CD14-positive monocyte (primary cell): ENCODE measurements around the gene H2AZ2. TPM values are rescaled to one million over a fixed set of nuclear protein-coding genes. Genes with fewer than 3 reads are reported as not detected.

Experiments used
- DNase-seq, 3 donors: peaks; one replicate each; pipeline ENCODE4 v3.0.0-alpha.2; 2011 to 2022
- H2AFZ ChIP-seq: 2 replicates; pipeline ENCODE4 v1.6.0; 2012; ENCODE audit warnings: mild to moderate bottlenecking, low read depth, low read length, inconsistent platforms; ENCODE audit not compliant: insufficient read depth, poor library complexity, severe bottlenecking
- H3K27ac ChIP-seq, 2 donors: 1 replicate in 1 of 2; 2 replicates in 1 of 2; pipeline ENCODE4 v1.5.1; 2012 to 2013; ENCODE audit warnings: low read length in 2 of 2, control low read depth in 1 of 2, inconsistent platforms in 1 of 2, low read depth in 1 of 2, mild to moderate bottlenecking in 1 of 2
- H3K27me3 ChIP-seq, 2 donors: one replicate each; pipeline versions ENCODE4 v1.6.0 to v1.6.1; 2011 to 2013; ENCODE audit warnings: low read length in 2 of 2; ENCODE audit not compliant: control insufficient read depth in 2 of 2, insufficient read depth in 2 of 2
- H3K36me3 ChIP-seq, 2 donors: replicated peaks in 1 of 2; 1 replicate in 1 of 2; 2 replicates in 1 of 2; pipeline versions ENCODE4 v1.5.1 to v1.6.1; 2012 to 2013; ENCODE audit warnings: low read length in 2 of 2, control low read depth in 1 of 2, inconsistent platforms in 1 of 2, mild to moderate bottlenecking in 1 of 2; ENCODE audit not compliant: insufficient read depth in 2 of 2, control insufficient read depth in 1 of 2
- H3K4me1 ChIP-seq, 2 donors: 1 replicate in 1 of 2; 2 replicates in 1 of 2; pipeline versions ENCODE4 v1.5.1 to v1.6.1; 2012 to 2013; ENCODE audit warnings: low read length in 2 of 2, control low read depth in 1 of 2, inconsistent platforms in 1 of 2, mild to moderate bottlenecking in 1 of 2, moderate library complexity in 1 of 2; ENCODE audit not compliant: insufficient read depth in 2 of 2, control insufficient read depth in 1 of 2
- H3K4me2 ChIP-seq: replicated peaks from 2 replicates; pipeline ENCODE3; 2012; ENCODE audit warnings: low read length, moderate library complexity, mild to moderate bottlenecking; ENCODE audit not compliant: poor library complexity, severe bottlenecking; ENCODE audit errors: extremely low read depth
- H3K4me3 ChIP-seq, 3 experiments: fragments of 200-600 bp in 1 of 3; sonication (generic) in 1 of 3; replicated peaks in 1 of 3; 1 replicate in 2 of 3; 2 replicates in 1 of 3; pipeline ENCODE4 v1.5.1; 2011 to 2013; ENCODE audit warnings: low read length in 3 of 3, mild to moderate bottlenecking in 3 of 3, control low read depth in 2 of 3, low read depth in 2 of 3, inconsistent platforms in 1 of 3, moderate library complexity in 1 of 3
- H3K79me2 ChIP-seq: 2 replicates; pipeline ENCODE4 v1.6.0; 2012; ENCODE audit warnings: mild to moderate bottlenecking, control low read depth, inconsistent platforms, low read length, moderate library complexity; ENCODE audit not compliant: insufficient read depth
- H3K9ac ChIP-seq: 2 replicates; pipeline ENCODE4 v1.6.0; 2017; ENCODE audit warnings: low read length, mild to moderate bottlenecking; ENCODE audit not compliant: insufficient read depth, poor library complexity, severe bottlenecking
- H3K9me3 ChIP-seq, 2 donors: replicated peaks in 1 of 2; 1 replicate in 1 of 2; 2 replicates in 1 of 2; pipeline versions ENCODE4 v1.5.1 to v1.6.1; 2012 to 2013; ENCODE audit warnings: low read length in 2 of 2, control low read depth in 1 of 2; ENCODE audit not compliant: control insufficient read depth in 1 of 2, insufficient read depth in 1 of 2
- H4K20me1 ChIP-seq: 2 replicates; pipeline ENCODE4 v1.6.0; 2012; ENCODE audit warnings: mild to moderate bottlenecking, low read length, control low read depth, moderate library complexity; ENCODE audit not compliant: insufficient read depth
- H3K27ac Mint-ChIP-seq, 7 donors: one replicate each; pipeline ENCODE4 v1.8.0; 2020; ENCODE audit warnings: mild to moderate bottlenecking in 7 of 7, mixed read lengths in 7 of 7, moderate library complexity in 6 of 7, inconsistent platforms in 2 of 7
- H3K27me3 Mint-ChIP-seq, 3 donors: one replicate each; pipeline ENCODE4 v1.8.0; 2021 to 2022; ENCODE audit warnings: low read depth in 3 of 3, mild to moderate bottlenecking in 3 of 3, mixed read lengths in 3 of 3, moderate library complexity in 3 of 3, inconsistent platforms in 1 of 3
- H3K36me3 Mint-ChIP-seq, 2 donors: one replicate each; pipeline ENCODE4 v1.8.0; 2020; ENCODE audit warnings: mixed read lengths in 2 of 2, inconsistent platforms in 1 of 2, mild to moderate bottlenecking in 1 of 2
- H3K4me1 Mint-ChIP-seq: one replicate; pipeline ENCODE4 v1.8.0; 2020; ENCODE audit warnings: mild to moderate bottlenecking, mixed read lengths
- H3K4me3 Mint-ChIP-seq, 2 donors: one replicate each; pipeline ENCODE4 v1.8.0; 2020; ENCODE audit warnings: mild to moderate bottlenecking in 2 of 2, mixed read lengths in 2 of 2, moderate library complexity in 1 of 2
- H3K9me3 Mint-ChIP-seq, 7 donors: one replicate each; pipeline ENCODE4 v1.8.0; 2020 to 2022; ENCODE audit warnings: mixed read lengths in 7 of 7, mild to moderate bottlenecking in 6 of 7, moderate library complexity in 6 of 7, inconsistent platforms in 2 of 7
- WGBS: methylation state at CpG from one replicate; pipeline ENCODE4 v1.1.5; 2013; ENCODE audit warnings: missing lambda C conversion rate; ENCODE audit not compliant: insufficient coverage; 5-methylcytosine and 5-hydroxymethylcytosine counted together
- intact Hi-C, 2 donors: fragments of 100-400 bp; cut with micrococcal nuclease; formaldehyde crosslinking; loops; one replicate each; pipeline versions ENCODE4 v1.15.0 to v1.15.1; 2023
- polyA plus RNA-seq, 3 donors: library from polyadenylated mRNA; depleted of rRNA in 1 of 3; unstranded in 2 of 3; stranded (reverse) in 1 of 3; fragments of 300-500 nt in 2 of 3; fragments of >200 nt in 1 of 3; fragmentation: Illumina TruSeq in 2 of 3; gene quantifications; 1 replicate in 2 of 3; 2 replicates in 1 of 3; pipeline ENCODE4 v1.2.3, GENCODE V29; 2012 to 2021
- TF ChIP-seq, protein P1 (sequence below): fragments of 200-600 bp; IDR thresholded peaks from one replicate; pipeline ENCODE4 v1.8.0; 2022; ENCODE audit warnings: antibody characterized with exemption, mild to moderate bottlenecking

The H2AZ2 gene
- polyA plus RNA-seq, 3 donors: 128 to 186 (median 181) TPM

DNA sequence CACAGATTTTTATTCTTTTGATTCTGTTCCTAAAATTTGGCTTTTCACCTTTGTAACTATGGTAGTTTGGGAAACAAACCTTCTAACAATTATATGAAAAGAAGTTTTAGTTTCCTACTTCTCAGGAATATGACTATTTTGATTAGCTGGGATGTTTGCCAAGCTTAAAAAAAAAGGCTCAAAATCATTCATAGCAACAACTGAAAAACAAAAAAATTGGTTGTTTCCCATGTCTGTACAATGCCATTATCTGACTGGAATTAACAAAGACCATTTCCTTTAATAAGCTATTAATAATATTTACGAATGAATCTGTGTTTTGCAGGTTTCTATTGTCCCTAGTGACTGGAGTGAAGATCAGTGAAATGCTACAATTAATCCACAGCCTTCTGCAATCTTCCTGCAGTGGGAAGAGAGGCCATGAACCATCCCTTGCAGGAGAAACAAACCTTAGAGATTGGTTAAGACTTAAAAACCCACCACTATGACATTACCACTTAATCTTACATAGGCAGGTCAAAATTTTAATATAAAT, 33.2 kb upstream of the H2AZ2 start:
- no peak for DNase-seq
- H3K36me3 Mint-ChIP-seq: peaks cover 17 to 29% of the 10 kb centered on the region in 2 donors
- peaks cover 0 to 3% (median 0%) of the 10 kb centered on the region in 7 donors for H3K9me3 Mint-ChIP-seq
- peak overlapping the region; percentile 17 to 91 for H3K4me3 Mint-ChIP-seq
- Histone ChIP-seq H3K4me2 (peak overlapping the region; percentile 78), H4K20me1 (peaks cover 53% of the 10 kb centered on the region), H3K36me3 (peaks cover 3 to 10% of the 10 kb centered on the region in 2 donors), H3K4me1 (peaks cover 44 to 58% of the 10 kb centered on the region in 2 donors), H3K9me3 (no peaks in the 10 kb centered on the region), H3K27me3 (no peaks in the 10 kb centered on the region), H3K9ac (no peak overlapping the region), H3K79me2 (peaks cover 67% of the 10 kb centered on the region), H3K27ac (peak overlapping the region in 1 of 2 donors; percentile 76), H2AFZ (no peak overlapping the region), H3K4me3 (peak overlapping the region in 2 of 3 experiments; percentile 17 to 78)
- peak overlapping the region; percentile 48 to 82 (median 74) for H3K27ac Mint-ChIP-seq
- peaks cover 0 to 10% (median 0%) of the 10 kb centered on the region in 3 donors for H3K27me3 Mint-ChIP-seq
- peaks cover 55% of the 10 kb centered on the region for H3K4me1 Mint-ChIP-seq
- no CpG with 5 or more reads among the region's 1 CpG for whole genome bisulfite sequencing
- TF ChIP-seq, protein P1, sequence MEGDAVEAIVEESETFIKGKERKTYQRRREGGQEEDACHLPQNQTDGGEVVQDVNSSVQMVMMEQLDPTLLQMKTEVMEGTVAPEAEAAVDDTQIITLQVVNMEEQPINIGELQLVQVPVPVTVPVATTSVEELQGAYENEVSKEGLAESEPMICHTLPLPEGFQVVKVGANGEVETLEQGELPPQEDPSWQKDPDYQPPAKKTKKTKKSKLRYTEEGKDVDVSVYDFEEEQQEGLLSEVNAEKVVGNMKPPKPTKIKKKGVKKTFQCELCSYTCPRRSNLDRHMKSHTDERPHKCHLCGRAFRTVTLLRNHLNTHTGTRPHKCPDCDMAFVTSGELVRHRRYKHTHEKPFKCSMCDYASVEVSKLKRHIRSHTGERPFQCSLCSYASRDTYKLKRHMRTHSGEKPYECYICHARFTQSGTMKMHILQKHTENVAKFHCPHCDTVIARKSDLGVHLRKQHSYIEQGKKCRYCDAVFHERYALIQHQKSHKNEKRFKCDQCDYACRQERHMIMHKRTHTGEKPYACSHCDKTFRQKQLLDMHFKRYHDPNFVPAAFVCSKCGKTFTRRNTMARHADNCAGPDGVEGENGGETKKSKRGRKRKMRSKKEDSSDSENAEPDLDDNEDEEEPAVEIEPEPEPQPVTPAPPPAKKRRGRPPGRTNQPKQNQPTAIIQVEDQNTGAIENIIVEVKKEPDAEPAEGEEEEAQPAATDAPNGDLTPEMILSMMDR: no peak
- intact Hi-C loops: loop anchor here (5.0 to 10.0 kb wide), 3 partner anchors 36 to 296 kb away; partner anchors contain the start of gene TMED4 (in 1 of the 2)

DNA sequence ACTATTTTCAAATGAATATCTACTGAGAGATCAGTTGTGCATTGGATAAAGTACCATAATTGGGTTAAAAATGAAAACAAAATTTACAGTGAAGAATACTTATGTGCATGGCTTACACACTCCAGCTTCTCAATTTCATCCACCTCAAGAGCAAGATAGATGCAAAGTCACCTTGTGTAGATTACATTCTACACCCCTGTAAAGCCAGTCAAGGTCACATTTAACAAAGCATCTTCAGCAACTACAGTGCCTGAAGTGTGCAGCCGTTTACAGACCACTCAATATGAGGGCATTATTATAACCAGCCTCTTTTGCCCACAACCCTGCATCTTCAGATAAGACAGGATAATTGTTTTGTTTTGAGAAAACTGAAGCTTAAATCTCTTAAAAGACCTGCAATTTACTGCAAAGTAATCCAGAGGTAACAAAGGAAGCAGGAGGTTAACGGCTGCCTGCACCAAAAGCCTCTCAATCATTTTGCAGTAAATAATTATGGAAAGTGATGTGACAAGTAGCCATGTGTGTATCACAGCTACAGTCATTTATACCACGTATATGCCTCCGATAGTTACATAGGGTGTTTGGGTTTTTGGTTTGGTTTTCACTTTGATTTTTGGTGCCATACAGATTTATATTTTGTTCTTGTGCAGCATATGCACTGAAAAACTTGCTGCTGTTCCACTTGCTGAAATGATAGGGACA, 32.6 kb upstream of the H2AZ2 start:
- Mint-ChIP-seq H3K36me3 (peaks cover 15 to 29% of the 10 kb centered on the region in 2 donors), H3K9me3 (peaks cover 0 to 3% (median 0%) of the 10 kb centered on the region in 7 donors), H3K4me1 (peaks cover 50% of the 10 kb centered on the region), H3K27ac (peak overlapping the region; percentile 42 to 82 (median 62)), H3K4me3 (peak overlapping the region; percentile 17 to 91), H3K27me3 (peaks cover 0 to 6% (median 0%) of the 10 kb centered on the region in 3 donors)
- peak overlapping the region in 2 of 3 experiments; percentile 17 to 78 for H3K4me3 ChIP-seq
- WGBS: no CpG with 5 or more reads among the region's 4 CpGs
- no peak overlapping the region for H3K9ac ChIP-seq
- intact Hi-C loops: loop anchor here (5.0 to 10.0 kb wide), 3 partner anchors 37 to 296 kb away; partner anchors contain the start of gene TMED4 (in 1 of the 2)
- H4K20me1 ChIP-seq: peaks cover 53% of the 10 kb centered on the region
- H3K27me3 ChIP-seq: no peaks in the 10 kb centered on the region
- DNase-seq: no peak
- peaks cover 40 to 55% of the 10 kb centered on the region in 2 donors for H3K4me1 ChIP-seq
- TF ChIP-seq, protein P1: no peak
- H3K4me2 ChIP-seq: peak overlapping the region; percentile 78
- H3K36me3 ChIP-seq: peaks cover 3 to 10% of the 10 kb centered on the region in 2 donors
- no peak overlapping the region for H2AFZ ChIP-seq
- no peaks in the 10 kb centered on the region for H3K9me3 ChIP-seq
- peaks cover 67% of the 10 kb centered on the region for H3K79me2 ChIP-seq
- H3K27ac ChIP-seq: peak overlapping the region in 1 of 2 donors; percentile 76
